K562 (cell line): ENCODE results near the gene RETN. TPM values are rescaled to one million over a fixed set of nuclear protein-coding genes. Genes with fewer than 3 reads are reported as not detected.
A peak's percentile ranks its signal among the peaks of the same experiment; 100 is the strongest.

Experiments used
- BCOR ChIP-seq: fragments of 450-650 bp; IDR thresholded peaks from 2 replicates; pipeline ENCODE4 v1.6.1; 2016
- FOXK2 ChIP-seq, 2 experiments: fragments of 450-650 bp; IDR thresholded peaks in 1 of 2; conservative IDR thresholded peaks in 1 of 2; 2 replicates each; pipeline ENCODE4 v1.6.1; 2016; ENCODE audit warnings: low read depth in 2 of 2, mild to moderate bottlenecking in 1 of 2
- HDAC3 ChIP-seq: fragments of 450-650 bp; IDR thresholded peaks from 2 replicates; pipeline ENCODE4 v1.6.1; 2018; ENCODE audit warnings: borderline replicate concordance, mild to moderate bottlenecking, moderate library complexity; ENCODE audit not compliant: partially characterized antibody
- KAT2B ChIP-seq: IDR thresholded peaks from one replicate; pipeline ENCODE4 v1.6.1; 2012; ENCODE audit warnings: low read depth, mild to moderate bottlenecking, control low read depth, inconsistent platforms, low read length, moderate library complexity
- MTA1 ChIP-seq: fragments of 450-650 bp; IDR thresholded peaks from 2 replicates; pipeline ENCODE4 v1.6.1; 2017; ENCODE audit warnings: borderline replicate concordance
- NCOR1 ChIP-seq: fragments of 450-650 bp; IDR thresholded peaks from 2 replicates; pipeline ENCODE4 v1.6.1; 2016; ENCODE audit warnings: mild to moderate bottlenecking, moderate library complexity
- REST ChIP-seq, 2 experiments: fragments of 450-650 bp; formaldehyde crosslinking in 1 of 2; IDR thresholded peaks; 2 replicates each; pipeline versions ENCODE4 v1.4.0 to v1.6.1; 2014 to 2020; ENCODE audit warnings: mild to moderate bottlenecking in 2 of 2, borderline replicate concordance in 1 of 2, low read depth in 1 of 2
- SRSF1 ChIP-seq: fragments of 200-400 bp; formaldehyde crosslinking; IDR thresholded peaks from 2 replicates; pipeline ENCODE4 v1.6.1; 2017; ENCODE audit warnings: mild to moderate bottlenecking, low read depth, low read length, moderate library complexity
- TCF3 ChIP-seq: sonication (generic); formaldehyde crosslinking; IDR thresholded peaks from 2 replicates; pipeline ENCODE4 v1.4.0; 2020; ENCODE audit warnings: mild to moderate bottlenecking, missing genetic modification reagents
- ZC3H8 ChIP-seq: fragments of 450-650 bp; IDR thresholded peaks from 2 replicates; pipeline ENCODE4 v1.6.1; 2017
- ZEB2 ChIP-seq: fragments of 450-650 bp; IDR thresholded peaks from 2 replicates; pipeline ENCODE4 v1.6.1; 2016
- ZNF766 ChIP-seq: fragments of 200-800 bp; sonication (Bioruptor generic); conservative IDR thresholded peaks from 2 replicates; pipeline ENCODE4 v1.6.1; 2016; ENCODE audit warnings: missing genetic modification characterization, missing compliant biosample characterization
- ZZZ3 ChIP-seq: fragments of 450-650 bp; IDR thresholded peaks from 2 replicates; pipeline ENCODE4 v1.6.1; 2016; ENCODE audit warnings: antibody characterized with exemption, mild to moderate bottlenecking, moderate library complexity
- polyA plus RNA-seq, 8 experiments: library from polyadenylated mRNA; depleted of rRNA in 4 of 8; stranded (reverse) in 5 of 8; unstranded in 3 of 8; fragments of >200 nt; fragmentation: Nextera tagmentation in 2 of 8; fragmentation: Illumina TruSeq in 1 of 8; extraction: Ambion mirVana in 2 of 8; extraction: Trizol in 1 of 8; gene quantifications; 2 replicates each; pipeline versions ENCODE4 v1.2.1 to v1.2.3, GENCODE V29; 2011 to 2014; ENCODE audit warnings: inconsistent platforms in 1 of 8, missing spikeins in 1 of 8
- total RNA-seq, 7 experiments: library from RNA; depleted of rRNA in 6 of 7; stranded (reverse); fragments of >200 nt in 6 of 7; fragmentation: Illumina TruSeq in 2 of 7; extraction: Trizol in 2 of 7; gene quantifications; 2 replicates each; pipeline versions ENCODE4 v1.2.1 to v1.2.3, GENCODE V29; 2011 to 2021; ENCODE audit warnings: low replicate concordance in 1 of 7
- TF ChIP-seq, protein P1 (sequence below): fragments of 200-800 bp; sonication (Bioruptor generic); IDR thresholded peaks from 2 replicates; pipeline ENCODE4 v1.6.1; 2017; ENCODE audit warnings: missing genetic modification characterization, missing compliant biosample characterization

The RETN gene
- total and polyA plus RNA-seq, 9 of the 15 experiments (the other 6 are each of a cell fraction or from before 2014, with no cell fraction given) = not detected

DNA sequence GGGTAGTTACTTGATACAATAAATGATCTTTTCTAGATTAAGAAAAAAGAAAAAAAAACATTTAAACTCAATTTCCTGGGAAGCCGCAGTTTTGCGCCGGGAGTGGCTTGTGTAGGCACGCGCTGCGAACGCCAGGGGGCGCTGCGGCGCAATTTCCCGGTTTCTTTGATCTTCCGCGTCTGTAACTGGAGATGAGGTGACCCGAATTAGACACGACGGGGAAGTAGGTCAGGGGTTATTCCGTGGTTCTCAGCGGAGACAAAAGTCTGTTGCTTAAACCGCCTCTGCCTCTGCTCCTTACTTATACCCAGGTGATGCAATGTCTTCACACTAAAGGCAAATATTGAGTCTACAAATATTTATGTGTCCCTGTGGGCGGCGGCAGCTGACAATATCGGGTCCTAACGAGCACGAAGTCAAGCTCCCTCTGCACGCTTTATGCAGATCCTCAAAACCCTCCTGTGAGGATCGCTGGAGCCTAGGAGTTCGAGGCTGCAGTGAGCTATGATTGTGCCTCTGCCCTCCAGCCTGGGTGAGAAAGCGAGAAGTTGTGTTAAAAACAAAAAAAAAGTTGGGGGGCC lies 16.7 kb upstream of the RETN start (continued):
- TF ChIP-seq, protein P1, sequence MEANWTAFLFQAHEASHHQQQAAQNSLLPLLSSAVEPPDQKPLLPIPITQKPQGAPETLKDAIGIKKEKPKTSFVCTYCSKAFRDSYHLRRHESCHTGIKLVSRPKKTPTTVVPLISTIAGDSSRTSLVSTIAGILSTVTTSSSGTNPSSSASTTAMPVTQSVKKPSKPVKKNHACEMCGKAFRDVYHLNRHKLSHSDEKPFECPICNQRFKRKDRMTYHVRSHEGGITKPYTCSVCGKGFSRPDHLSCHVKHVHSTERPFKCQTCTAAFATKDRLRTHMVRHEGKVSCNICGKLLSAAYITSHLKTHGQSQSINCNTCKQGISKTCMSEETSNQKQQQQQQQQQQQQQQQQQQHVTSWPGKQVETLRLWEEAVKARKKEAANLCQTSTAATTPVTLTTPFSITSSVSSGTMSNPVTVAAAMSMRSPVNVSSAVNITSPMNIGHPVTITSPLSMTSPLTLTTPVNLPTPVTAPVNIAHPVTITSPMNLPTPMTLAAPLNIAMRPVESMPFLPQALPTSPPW (CRISPR knock-in tag) = 0 out of 2 replicates have a peak, but pooled peaks have one; percentile 26
- TF ChIP-seq TCF3 (CRISPR knock-in tag) (peak; percentile 25; the same call in 1 of the 2 replicates), ZZZ3 (no peak), REST (IDR thresholded peaks at IDR 0.05; ENCODE audit: borderline replicate concordance) (peak; percentile 81), REST (CRISPR knock-in tag; IDR thresholded peaks at IDR 0.05; ENCODE audit: low read depth) (no peak), KAT2B (no peak), BCOR (0 out of 2 replicates have a peak, but pooled peaks have one; percentile 6), FOXK2 (conservative IDR thresholded peaks at IDR 0.05 in 1 of 2, IDR thresholded peaks at IDR 0.05 in 1 of 2; ENCODE audit: low read depth in 2 of 2) (0 out of 4 replicates have a peak, but pooled peaks of 1 of the 2 experiments have one; percentile 26), ZEB2 (0 out of 2 replicates have a peak, but pooled peaks have one; percentile 40), ZC3H8 (no peak), HDAC3 (peak; percentile 89), ZNF766 (CRISPR knock-in tag) (peak; percentile 74; the same call in 1 of the 2 replicates), NCOR1 (peak; percentile 79), SRSF1 (no peak), MTA1 (peak; percentile 16; the same call in 1 of the 2 replicates)
